Memory B cell (primary cell): ENCODE measurements around the gene MAN1A1.

Source experiments
- ATAC-seq: fragments of 150-1000 bp; cut with Tn5 transposase; 2 replicates; pipeline ENCODE4 v1.10.0; 2021; ENCODE audit warnings: low read depth, mild to moderate bottlenecking, moderate library complexity
- DNase-seq, 2 donors: peaks; one replicate each; pipeline ENCODE4 v3.0.0; 2022; ENCODE audit warnings: low spot score in 2 of 2
- H3K27ac Mint-ChIP-seq: one replicate; pipeline ENCODE4 v1.8.0; 2022; ENCODE audit warnings: mild to moderate bottlenecking, moderate library complexity, mixed read lengths
- H3K27me3 Mint-ChIP-seq: one replicate; pipeline ENCODE4 v1.8.0; 2022; ENCODE audit warnings: mixed read lengths
- H3K36me3 Mint-ChIP-seq: one replicate; pipeline ENCODE4 v1.8.0; 2022; ENCODE audit warnings: mild to moderate bottlenecking, mixed read lengths
- H3K4me1 Mint-ChIP-seq: one replicate; pipeline ENCODE4 v1.8.0; 2022; ENCODE audit warnings: mixed read lengths
- H3K4me3 Mint-ChIP-seq: one replicate; pipeline ENCODE4 v1.8.0; 2022; ENCODE audit warnings: mild to moderate bottlenecking, moderate library complexity, mixed read lengths
- H3K9me3 Mint-ChIP-seq: one replicate; pipeline ENCODE4 v1.8.0; 2022; ENCODE audit warnings: mixed read lengths

The MAN1A1 gene

GRCh38 chr6:119273272-119274196, 76.0 kb downstream of the MAN1A1 start:
- Mint-ChIP-seq H3K27me3 (no peaks in the 10 kb centered on the region), H3K9me3 (peaks cover 10% of the 10 kb centered on the region), H3K4me3 (no peak overlapping the region), H3K27ac (no peak overlapping the region), H3K4me1 (no peaks in the 10 kb centered on the region), H3K36me3 (peaks cover 19% of the 10 kb centered on the region)
- no peak for ATAC-seq
- DNase-seq, result no peak

- ATAC-seq (no peak), DNase-seq (no peak)
- no peak overlapping the region for H3K4me3 Mint-ChIP-seq
- H3K27me3 Mint-ChIP-seq, result no peaks in the 10 kb centered on the region
- H3K36me3 Mint-ChIP-seq, result peaks cover 15% of the 10 kb centered on the region
- peaks cover 7% of the 10 kb centered on the region for H3K9me3 Mint-ChIP-seq
- no peak overlapping the region for H3K27ac Mint-ChIP-seq
- H3K4me1 Mint-ChIP-seq, result peaks cover 3% of the 10 kb centered on the region
These were observed 79.0 kb downstream of the MAN1A1 start for GRCh38 chr6:119270545-119270944.

GRCh38 chr6:119269266-119270103, 80.1 kb downstream of the MAN1A1 start:
- Mint-ChIP-seq H3K4me3 (no peak overlapping the region), H3K27me3 (no peaks in the 10 kb centered on the region), H3K4me1 (peaks cover 3% of the 10 kb centered on the region), H3K36me3 (peaks cover 15% of the 10 kb centered on the region), H3K27ac (no peak overlapping the region), H3K9me3 (peaks cover 7% of the 10 kb centered on the region)
- no peak for ATAC-seq
- no peak for DNase-seq

GRCh38 chr6:119267126-119267905, 82.2 kb downstream of the MAN1A1 start:
- H3K27ac Mint-ChIP-seq, result no peak overlapping the region
- DNase-seq, result no peak
- peaks cover 7% of the 10 kb centered on the region for H3K9me3 Mint-ChIP-seq
- no peak for ATAC-seq
- H3K27me3 Mint-ChIP-seq, result no peaks in the 10 kb centered on the region
- H3K4me1 Mint-ChIP-seq, result peaks cover 3% of the 10 kb centered on the region
- no peak overlapping the region for H3K4me3 Mint-ChIP-seq
- H3K36me3 Mint-ChIP-seq, result peaks cover 21% of the 10 kb centered on the region

GRCh38 chr6:119264854-119265397, 84.6 kb downstream of the MAN1A1 start:
- H3K9me3 Mint-ChIP-seq, result no peaks in the 10 kb centered on the region
- H3K36me3 Mint-ChIP-seq, result peaks cover 13% of the 10 kb centered on the region
- H3K4me3 Mint-ChIP-seq, result no peak overlapping the region
- no peak overlapping the region for H3K27ac Mint-ChIP-seq
- ATAC-seq (no peak), DNase-seq (no peak)
- H3K27me3 Mint-ChIP-seq, result no peaks in the 10 kb centered on the region
- H3K4me1 Mint-ChIP-seq, result peaks cover 3% of the 10 kb centered on the region

GRCh38 chr6:119262612-119263011, 86.9 kb downstream of the MAN1A1 start:
- H3K4me1 Mint-ChIP-seq, result no peaks in the 10 kb centered on the region
- H3K27ac Mint-ChIP-seq, result no peak overlapping the region
- peaks cover 10% of the 10 kb centered on the region for H3K36me3 Mint-ChIP-seq
- ATAC-seq (no peak), DNase-seq (no peak)
- H3K4me3 Mint-ChIP-seq, result no peak overlapping the region
- no peaks in the 10 kb centered on the region for H3K27me3 Mint-ChIP-seq
- no peaks in the 10 kb centered on the region for H3K9me3 Mint-ChIP-seq

- Mint-ChIP-seq H3K27ac (no peak overlapping the region), H3K27me3 (no peaks in the 10 kb centered on the region), H3K9me3 (no peaks in the 10 kb centered on the region), H3K4me3 (no peak overlapping the region), H3K36me3 (peaks cover 10% of the 10 kb centered on the region), H3K4me1 (peaks cover 2% of the 10 kb centered on the region)
- DNase-seq (no peak), ATAC-seq (no peak)
These were observed 87.6 kb downstream of the MAN1A1 start for GRCh38 chr6:119261944-119262284.

- H3K27ac Mint-ChIP-seq, result no peak overlapping the region
- H3K27me3 Mint-ChIP-seq, result no peaks in the 10 kb centered on the region
- peaks cover 3% of the 10 kb centered on the region for H3K4me1 Mint-ChIP-seq
- no peak for ATAC-seq
- no peak for DNase-seq
- peaks cover 12% of the 10 kb centered on the region for H3K36me3 Mint-ChIP-seq
- H3K9me3 Mint-ChIP-seq, result no peaks in the 10 kb centered on the region
- no peak overlapping the region for H3K4me3 Mint-ChIP-seq
These were observed 90.5 kb downstream of the MAN1A1 start for GRCh38 chr6:119259027-119259426.

GRCh38 chr6:119257726-119258125, 91.8 kb downstream of the MAN1A1 start:
- no peak overlapping the region for H3K4me3 Mint-ChIP-seq
- H3K36me3 Mint-ChIP-seq, result peaks cover 11% of the 10 kb centered on the region
- no peaks in the 10 kb centered on the region for H3K27me3 Mint-ChIP-seq
- peaks cover 3% of the 10 kb centered on the region for H3K4me1 Mint-ChIP-seq
- no peak overlapping the region for H3K27ac Mint-ChIP-seq
- DNase-seq (no peak), ATAC-seq (no peak)
- H3K9me3 Mint-ChIP-seq, result no peaks in the 10 kb centered on the region

- no peak for ATAC-seq
- no peak overlapping the region for H3K4me3 Mint-ChIP-seq
- peaks cover 3% of the 10 kb centered on the region for H3K4me1 Mint-ChIP-seq
- DNase-seq, result no peak
- no peaks in the 10 kb centered on the region for H3K27me3 Mint-ChIP-seq
- no peaks in the 10 kb centered on the region for H3K9me3 Mint-ChIP-seq
- no peak overlapping the region for H3K27ac Mint-ChIP-seq
- peaks cover 9% of the 10 kb centered on the region for H3K36me3 Mint-ChIP-seq
These were observed 92.5 kb downstream of the MAN1A1 start for GRCh38 chr6:119256978-119257462.

GRCh38 chr6:119256392-119256791, 93.2 kb downstream of the MAN1A1 start:
- H3K27me3 Mint-ChIP-seq, result no peaks in the 10 kb centered on the region
- no peak overlapping the region for H3K27ac Mint-ChIP-seq
- no peak overlapping the region for H3K4me3 Mint-ChIP-seq

GRCh38 chr6:119255492-119255891, 94.1 kb downstream of the MAN1A1 start:
- Mint-ChIP-seq H3K27ac (no peak overlapping the region), H3K4me3 (no peak overlapping the region)
- no peak for ATAC-seq

More at GRCh38 chr6:119256392-119256791, 93.2 kb downstream of the MAN1A1 start:
- no peak for DNase-seq
- no peak for ATAC-seq
- peaks cover 3% of the 10 kb centered on the region for H3K4me1 Mint-ChIP-seq
- H3K9me3 Mint-ChIP-seq, result no peaks in the 10 kb centered on the region
- H3K36me3 Mint-ChIP-seq, result peaks cover 4% of the 10 kb centered on the region

GRCh38 chr6:119250036-119250435, 99.5 kb downstream of the MAN1A1 start:
- Mint-ChIP-seq H3K36me3 (peaks cover 10% of the 10 kb centered on the region), H3K27me3 (no peaks in the 10 kb centered on the region), H3K9me3 (no peaks in the 10 kb centered on the region), H3K4me1 (no peaks in the 10 kb centered on the region), H3K4me3 (no peak overlapping the region), H3K27ac (no peak overlapping the region)
- no peak for DNase-seq
- no peak for ATAC-seq

More at GRCh38 chr6:119255492-119255891, 94.1 kb downstream of the MAN1A1 start:
- Mint-ChIP-seq H3K36me3 (peaks cover 4% of the 10 kb centered on the region), H3K4me1 (peaks cover 3% of the 10 kb centered on the region), H3K27me3 (no peaks in the 10 kb centered on the region), H3K9me3 (no peaks in the 10 kb centered on the region)
- DNase-seq, result no peak
